ENCODE results near the gene RPL12. TPM values are rescaled to one million over a fixed set of nuclear protein-coding genes. Genes with fewer than 3 reads are reported as not detected.

The RPL12 gene
- total and polyA plus RNA-seq, 9 donors = 2,053 to 2,886 (median 2,341) TPM

GRCh38 chr9:127398715-127399400, 52.3 kb downstream of the RPL12 start:
- no peak overlapping the region for H3K4me3 ChIP-seq (ENCODE audit: low read length)
- no peaks in the 10 kb centered on the region for H3K27me3 ChIP-seq (ENCODE audit: control insufficient read depth, insufficient read depth, low read length)
- no peaks in the 10 kb centered on the region for H3K9me3 ChIP-seq (replicated peaks; ENCODE audit: control insufficient read depth, low read depth, low read length)
- H3K4me1 ChIP-seq (ENCODE audit: control insufficient read depth, insufficient read depth, low read length) = peaks cover 18% of the 10 kb centered on the region
- H3K27ac ChIP-seq (ENCODE audit: low read length) = no peak overlapping the region
- DNase-seq = no peak
- 87% methylated on average over 13 of the region's 13 CpGs for WGBS (ENCODE audit: insufficient coverage)
- H3K36me3 ChIP-seq (ENCODE audit: control insufficient read depth, insufficient read depth, low read length) = peaks cover 33% of the 10 kb centered on the region

GRCh38 chr9:127398275-127398647, 52.9 kb downstream of the RPL12 start:
- no peaks in the 10 kb centered on the region for H3K27me3 ChIP-seq (ENCODE audit: control insufficient read depth, insufficient read depth, low read length)
- 36% methylated on average over 5 of the region's 5 CpGs for WGBS (ENCODE audit: insufficient coverage)
- peak overlapping the region; percentile 58 for H3K4me3 ChIP-seq (ENCODE audit: low read length)
- no peak for DNase-seq
- peaks cover 18% of the 10 kb centered on the region for H3K4me1 ChIP-seq (ENCODE audit: control insufficient read depth, insufficient read depth, low read length)
- H3K9me3 ChIP-seq (replicated peaks; ENCODE audit: control insufficient read depth, low read depth, low read length) = no peaks in the 10 kb centered on the region
- peaks cover 27% of the 10 kb centered on the region for H3K36me3 ChIP-seq (ENCODE audit: control insufficient read depth, insufficient read depth, low read length)
- H3K27ac ChIP-seq (ENCODE audit: low read length) = no peak overlapping the region

Other genes with a start within 250 kb of the RPL12 start
- 20.2 TPM for gene GARNL3, start 186.6 kb downstream of the RPL12 start, total RNA-seq
- gene GARNL3, start 186.6 kb downstream of the RPL12 start, polyA plus RNA-seq (ENCODE audit: insufficient read depth in 1 of 8, insufficient read length in 8 of 8, low replicate concordance in 1 of 8) = 10 to 100 TPM; 14.2 to 23.0 (median 17.9) TPM
- 10.2 TPM for gene SLC2A8, start 54.2 kb downstream of the RPL12 start, total RNA-seq
- gene SLC2A8, start 54.2 kb downstream of the RPL12 start, polyA plus RNA-seq (ENCODE audit: insufficient read depth in 1 of 8, insufficient read length in 8 of 8, low replicate concordance in 1 of 8) = 10 to 100 TPM; 10.0 to 14.5 (median 12.7) TPM
- 7.8 TPM for gene ZNF79, start 27.0 kb downstream of the RPL12 start, total RNA-seq
- 1 to 10 TPM; 3.4 to 6.2 (median 4.5) TPM for gene ZNF79, start 27.0 kb downstream of the RPL12 start, polyA plus RNA-seq (ENCODE audit: insufficient read depth in 1 of 8, insufficient read length in 8 of 8, low replicate concordance in 1 of 8)
- 5.8 TPM for gene LRSAM1, start 104 bp upstream of the RPL12 start, total RNA-seq
- 10 to 100 TPM; 10.5 to 13.7 (median 11.6) TPM for gene LRSAM1, start 104 bp upstream of the RPL12 start, polyA plus RNA-seq (ENCODE audit: insufficient read depth in 1 of 8, insufficient read length in 8 of 8, low replicate concordance in 1 of 8)
- gene STXBP1, start 160.9 kb upstream of the RPL12 start, total RNA-seq = 5.3 TPM
- gene STXBP1, start 160.9 kb upstream of the RPL12 start, polyA plus RNA-seq (ENCODE audit: insufficient read depth in 1 of 8, insufficient read length in 8 of 8, low replicate concordance in 1 of 8) = 10 to 100 TPM; 11.9 to 19.5 (median 13.4) TPM